IgD-negative memory B cell (primary cell): ENCODE results near the gene OPN4. TPM values are rescaled to one million over a fixed set of nuclear protein-coding genes. Genes with fewer than 3 reads are reported as not detected.

Experiments used
- polyA plus RNA-seq: library from polyadenylated mRNA; unstranded; fragments of 300-500 nt; fragmentation: Illumina TruSeq; gene quantifications from one replicate; pipeline ENCODE4 v1.2.3, GENCODE V29; 2021

OPN4 gene
- polyA plus RNA-seq, 1 donor from 2014 or later: not detected

Other genes with a start within 250 kb of the OPN4 start
- 32.8 TPM for gene WAPL, start 132.8 kb upstream of the OPN4 start, polyA plus RNA-seq
- 0.13 TPM for gene LDB3, start 14.0 kb downstream of the OPN4 start, polyA plus RNA-seq
- 5.0 TPM for gene BMPR1A, start 102.1 kb downstream of the OPN4 start, polyA plus RNA-seq